Endothelial cell of umbilical vein (primary cell): ENCODE data around the gene RAP1GDS1. TPM values are rescaled to one million over a fixed set of nuclear protein-coding genes. Genes with fewer than 3 reads are reported as not detected.

ENCODE experiments used
- BruUV-seq: library from RNA; stranded (reverse); fragments of 400-500 nt; replicated peaks from 2 replicates; lab custom pipeline; 2021; lab: Mats Ljungman, UMichigan
- CTCF ChIA-PET: fragments of 300-600, 350-600 bp; sonication (Branson Sonifier 250); formaldehyde crosslinking; loops from one replicate; lab custom pipeline; 2021; ENCODE audit warnings: antibody characterized with exemption, inconsistent platforms; lab: Charles Lee
- POLR2A ChIA-PET: fragments of 300-600, 350-600 bp; sonication (Branson Sonifier 250); formaldehyde crosslinking; loops from one replicate; lab custom pipeline; 2021; ENCODE audit warnings: antibody characterized with exemption, inconsistent platforms; lab: Charles Lee
- DNase-seq: peaks from one replicate; pipeline ENCODE4 v3.0.0-alpha.2; 2011; ENCODE audit warnings: low read depth, low spot score
- FAIRE-seq: peaks from 2 replicates; lab custom pipeline; 2011; peaks lifted over from hg19 to GRCh38; lab: Jason Lieb, UNC
- H2AFZ ChIP-seq: 2 replicates; pipeline ENCODE4 v1.6.0; 2012; ENCODE audit warnings: low read depth, low read length, control low read depth, inconsistent platforms
- H3K27ac ChIP-seq: 2 replicates; pipeline ENCODE4 v1.5.1; 2011; ENCODE audit warnings: low read depth, mild to moderate bottlenecking, control low read depth, low read length, moderate library complexity; ENCODE audit not compliant: insufficient read depth
- H3K27me3 ChIP-seq, 2 experiments: 2 replicates each; pipeline versions ENCODE4 v1.6.0 to v1.6.1; 2011; ENCODE audit warnings: low read length in 2 of 2, mixed read lengths in 1 of 2; ENCODE audit not compliant: control insufficient read depth in 2 of 2, insufficient read depth in 2 of 2
- H3K36me3 ChIP-seq, 2 experiments: 2 replicates in 1 of 2; 3 replicates in 1 of 2; pipeline ENCODE4 v1.5.1; 2011; ENCODE audit warnings: low read length in 2 of 2, mild to moderate bottlenecking in 1 of 2, moderate library complexity in 1 of 2; ENCODE audit not compliant: control insufficient read depth in 2 of 2, insufficient read depth in 2 of 2; ENCODE audit errors: extremely low read depth in 1 of 2
- H3K4me1 ChIP-seq: 3 replicates; pipeline ENCODE4 v1.5.1; 2011; ENCODE audit warnings: mild to moderate bottlenecking, low read length; ENCODE audit not compliant: control insufficient read depth, insufficient read depth; ENCODE audit errors: extremely low read depth
- H3K4me2 ChIP-seq: 2 replicates; pipeline ENCODE4 v1.6.1; 2011; ENCODE audit warnings: low read length, control low read depth, mixed read lengths; ENCODE audit not compliant: insufficient read depth
- H3K4me3 ChIP-seq, 3 experiments: fragments of 200-600 bp in 1 of 3; sonication (generic), shearing (Covaris generic) in 1 of 3; replicated peaks in 1 of 3; 2 replicates each; pipeline ENCODE4 v1.5.1; 2011 to 2016; ENCODE audit warnings: control low read depth in 3 of 3, low read length in 3 of 3, mild to moderate bottlenecking in 2 of 3, inconsistent platforms in 1 of 3, low read depth in 1 of 3, moderate library complexity in 1 of 3; ENCODE audit not compliant: insufficient read depth in 1 of 3
- H3K79me2 ChIP-seq: 2 replicates; pipeline ENCODE4 v1.6.0; 2012; ENCODE audit warnings: low read length, inconsistent platforms; ENCODE audit not compliant: control insufficient read depth, insufficient read depth
- H3K9ac ChIP-seq: replicated peaks from 2 replicates; pipeline ENCODE3; 2011; ENCODE audit warnings: low read length, control low read depth; ENCODE audit not compliant: insufficient read depth; ENCODE audit errors: extremely low read depth
- H3K9me1 ChIP-seq: replicated peaks from 3 replicates; pipeline ENCODE4 v1.6.0; 2011; ENCODE audit warnings: mild to moderate bottlenecking, low read length; ENCODE audit not compliant: control insufficient read depth, insufficient read depth; ENCODE audit errors: extremely low read depth
- H3K9me3 ChIP-seq: replicated peaks from 2 replicates; pipeline ENCODE4 v1.5.1; 2012; ENCODE audit warnings: low read length, inconsistent platforms; ENCODE audit not compliant: control insufficient read depth, insufficient read depth
- H4K20me1 ChIP-seq: replicated peaks from 2 replicates; pipeline ENCODE3; 2011; ENCODE audit warnings: mild to moderate bottlenecking, low read length; ENCODE audit not compliant: control insufficient read depth, insufficient read depth; ENCODE audit errors: extremely low read depth
- CTCF ChIP-seq, 2 donors: IDR thresholded peaks; 1 replicate in 1 of 2; 2 replicates in 1 of 2; pipeline ENCODE4 v1.5.1; 2011; ENCODE audit warnings: low read length in 2 of 2, mild to moderate bottlenecking in 2 of 2, moderate library complexity in 2 of 2, control low read depth in 1 of 2, inconsistent platforms in 1 of 2, low read depth in 1 of 2; ENCODE audit not compliant: insufficient read depth in 1 of 2; ENCODE audit errors: extremely low read depth in 1 of 2
- EZH2 ChIP-seq: IDR thresholded peaks from 2 replicates; pipeline ENCODE4 v1.6.1; 2012; ENCODE audit warnings: borderline replicate concordance, low read depth, mild to moderate bottlenecking, moderate library complexity, low read length, inconsistent platforms; ENCODE audit not compliant: severe bottlenecking
- FOS ChIP-seq: IDR thresholded peaks from 2 replicates; pipeline ENCODE4 v1.6.1; 2011; ENCODE audit warnings: mild to moderate bottlenecking, low read length, moderate library complexity, borderline replicate concordance; ENCODE audit not compliant: insufficient read depth
- GATA2 ChIP-seq: IDR thresholded peaks from 2 replicates; pipeline ENCODE4 v1.7.0; 2011; ENCODE audit warnings: low read depth, mild to moderate bottlenecking, moderate library complexity, mixed read lengths, low read length; ENCODE audit not compliant: insufficient read length, insufficient read depth
- JUN ChIP-seq: IDR thresholded peaks from 2 replicates; pipeline ENCODE4 v1.6.1; 2011; ENCODE audit warnings: borderline replicate concordance, low read depth; ENCODE audit not compliant: insufficient read length, insufficient read depth
- MAX ChIP-seq: IDR thresholded peaks from 2 replicates; pipeline ENCODE4 v1.6.1; 2011; ENCODE audit not compliant: insufficient read depth, insufficient read length
- MYC ChIP-seq: IDR thresholded peaks from one replicate; pipeline ENCODE4 v1.6.1; 2011; ENCODE audit warnings: mild to moderate bottlenecking, low read depth, low read length
- POLR2A ChIP-seq: IDR thresholded peaks from 2 replicates; pipeline ENCODE4 v1.6.1; 2012; ENCODE audit warnings: low read depth, mild to moderate bottlenecking, control low read depth, low read length
- POLR2AphosphoS5 ChIP-seq: IDR thresholded peaks from 2 replicates; pipeline ENCODE4 v1.6.1; 2012; ENCODE audit warnings: low read depth, mild to moderate bottlenecking, control low read depth, low read length, moderate library complexity; ENCODE audit not compliant: insufficient read depth
- dilution Hi-C: fragments of 300-500 bp; cut with MboI; formaldehyde crosslinking; loops from one replicate; pipeline ENCODE4 v1.15.0; 2019; ENCODE audit warnings: low sequenced_read_pairs; ENCODE audit not compliant: extremely low pct_ligation_motif_present
- intact Hi-C: fragments of 100-400 bp; cut with micrococcal nuclease; formaldehyde crosslinking; loops from one replicate; pipeline ENCODE4 v1.10.0; 2022
- polyA plus RNA-seq, 4 experiments: library from polyadenylated mRNA; depleted of rRNA in 3 of 4; stranded (reverse) in 3 of 4; unstranded in 1 of 4; fragments of >200 nt; gene quantifications; 2 replicates each; pipeline versions ENCODE4 v1.2.1 to v1.2.3, GENCODE V29; 2011 to 2012; ENCODE audit warnings: missing spikeins in 1 of 4
- total RNA-seq: library from RNA; stranded (reverse); gene quantifications from 2 replicates; pipeline ENCODE4 v1.2.3, GENCODE V29; 2021

The RAP1GDS1 gene
- total and polyA plus RNA-seq, 2 donors (not counting 3 experiments of a cell fraction or from before 2014, with no cell fraction given), result 17.6 to 52.8 TPM

GRCh38 chr4:98334461-98334860 is 73.3 kb downstream of the RAP1GDS1 start:
- CTCF ChIA-PET, result interaction anchor here (0.6 to 1.3 kb wide), 3 partner anchors 8 to 300 kb away, joined by 3 to 4 read pairs (median 3); no protein-coding TSS in a partner anchor
- no TSS peak for BruUV-seq
- Histone ChIP-seq H2AFZ (no peak overlapping the region), H3K9me3 (no peaks in the 10 kb centered on the region), H3K9ac (no peak overlapping the region), H4K20me1 (no peaks in the 10 kb centered on the region), H3K36me3 (no peaks in the 10 kb centered on the region), H3K4me1 (no peaks in the 10 kb centered on the region), H3K9me1 (no peaks in the 10 kb centered on the region), H3K79me2 (no peaks in the 10 kb centered on the region), H3K4me2 (no peak overlapping the region), H3K27ac (no peak overlapping the region), H3K4me3 (no peak overlapping the region), H3K27me3 (no peaks in the 10 kb centered on the region)
- POLR2A ChIA-PET, result interaction anchor here (0.7 kb wide), 1 partner anchor 51 kb away, joined by 3 read pairs; no protein-coding TSS in a partner anchor
- no peak for FAIRE-seq
- TF ChIP-seq CTCF (IDR thresholded peaks at IDR 0.05; ENCODE audit: extremely low read depth in 1 of 2, insufficient read depth in 1 of 2, low read depth in 1 of 2, low read length in 2 of 2) (no peak), JUN (no peak), GATA2 (no peak), FOS (no peak), POLR2AphosphoS5 (no peak), MAX (no peak), EZH2 (no peak), POLR2A (no peak), MYC (no peak)
- dilution Hi-C loops (no loop called here), intact Hi-C loops (no loop called here)
- no peak for DNase-seq
